Neural progenitor cell (in vitro differentiated cells): ENCODE results near the gene TRMT10B. TPM values are rescaled to one million over a fixed set of nuclear protein-coding genes. Genes with fewer than 3 reads are reported as not detected.

Source experiments
- DNase-seq: peaks from one replicate; pipeline ENCODE4 v3.0.0-alpha.2; 2016; ENCODE audit warnings: low spot score
- H2AFZ ChIP-seq: fragments of 200-600 bp; sonication (generic); replicated peaks from 2 replicates; pipeline ENCODE4 v1.6.1; 2016; ENCODE audit warnings: antibody characterized with exemption
- H3F3A ChIP-seq: fragments of 200-600 bp; sonication (generic); 2 replicates; pipeline ENCODE4 v1.6.1; 2016; ENCODE audit warnings: antibody characterized with exemption, low read depth
- H3K27ac ChIP-seq: fragments of 200-600 bp; sonication (generic); 2 replicates; pipeline ENCODE4 v1.5.1; 2016; ENCODE audit warnings: mild to moderate bottlenecking
- H3K27me3 ChIP-seq: fragments of 200-600 bp; sonication (generic); 2 replicates; pipeline ENCODE4 v1.6.1; 2016; ENCODE audit warnings: mild to moderate bottlenecking, moderate library complexity
- H3K36me3 ChIP-seq: fragments of 200-600 bp; sonication (generic); 2 replicates; pipeline ENCODE4 v1.5.1; 2016
- H3K4me1 ChIP-seq: fragments of 200-600 bp; sonication (generic); 2 replicates; pipeline ENCODE4 v1.6.1; 2016; ENCODE audit warnings: mixed run types
- H3K4me2 ChIP-seq: fragments of 200-600 bp; sonication (generic); 2 replicates; pipeline ENCODE4 v1.6.1; 2016
- H3K4me3 ChIP-seq: fragments of 200-600 bp; sonication (generic); 2 replicates; pipeline ENCODE4 v1.5.1; 2016
- H3K79me2 ChIP-seq: fragments of 200-600 bp; sonication (generic); 2 replicates; pipeline ENCODE4 v1.6.1; 2016; ENCODE audit warnings: low read depth
- H3K9ac ChIP-seq: fragments of 200-600 bp; sonication (generic); 2 replicates; pipeline ENCODE4 v1.6.1; 2016
- H3K9me3 ChIP-seq: fragments of 200-600 bp; sonication (generic); 2 replicates; pipeline ENCODE4 v1.5.1; 2016; ENCODE audit warnings: low read depth
- H4K20me1 ChIP-seq: fragments of 200-600 bp; sonication (generic); 2 replicates; pipeline ENCODE4 v1.6.1; 2016; ENCODE audit warnings: low read depth
- H3K27ac Mint-ChIP-seq: 3 replicates; pipeline ENCODE4 v1.8.0; 2021; ENCODE audit warnings: mixed read lengths
- H3K27me3 Mint-ChIP-seq: 2 replicates; pipeline ENCODE4 v1.8.0; 2022; ENCODE audit warnings: low read depth, mild to moderate bottlenecking, inconsistent platforms, moderate library complexity, mixed read lengths; ENCODE audit not compliant: insufficient read depth
- H3K36me3 Mint-ChIP-seq: 3 replicates; pipeline ENCODE4 v1.8.0; 2021; ENCODE audit warnings: mixed read lengths
- H3K4me1 Mint-ChIP-seq: 3 replicates; pipeline ENCODE4 v1.8.0; 2021; ENCODE audit warnings: mixed read lengths
- H3K4me3 Mint-ChIP-seq: 3 replicates; pipeline ENCODE4 v1.8.0; 2021; ENCODE audit warnings: mild to moderate bottlenecking, moderate library complexity, mixed read lengths
- H3K9me3 Mint-ChIP-seq: 3 replicates; pipeline ENCODE4 v1.8.0; 2020; ENCODE audit warnings: mixed read lengths
- CTCF ChIP-seq: fragments of 200-600 bp; sonication (generic); IDR thresholded peaks from 2 replicates; pipeline ENCODE4 v1.5.1; 2017; ENCODE audit warnings: antibody characterized with exemption, mild to moderate bottlenecking
- EZH2 ChIP-seq: fragments of 200-600 bp; sonication (generic); IDR thresholded peaks from 2 replicates; pipeline ENCODE4 v1.6.1; 2017; ENCODE audit warnings: antibody characterized with exemption, mild to moderate bottlenecking, moderate library complexity
- EZH2phosphoT487 ChIP-seq: fragments of 200-600 bp; sonication (generic); IDR thresholded peaks from 2 replicates; pipeline ENCODE4 v1.6.1; 2017; ENCODE audit warnings: antibody characterized with exemption
- total RNA-seq: library from RNA; depleted of rRNA; stranded (reverse); fragments of >200 nt; gene quantifications from 2 replicates; pipeline ENCODE4 v1.2.3, GENCODE V29; 2015; ENCODE audit warnings: low replicate concordance

TRMT10B gene
- total RNA-seq, 1 donor from 2014 or later: 5.4 TPM

GRCh38 chr9:37790096-37790495, 36.5 kb downstream of the TRMT10B start:
- no peak overlapping the region for H3K27ac ChIP-seq
- no peaks in the 10 kb centered on the region for H3K79me2 ChIP-seq
- H3K9me3 ChIP-seq: no peaks in the 10 kb centered on the region
- no peaks in the 10 kb centered on the region for H3K36me3 ChIP-seq
- H3K4me2 ChIP-seq: no peak overlapping the region
- H3K9ac ChIP-seq: no peak overlapping the region
- H3K27me3 ChIP-seq: peaks cover 22% of the 10 kb centered on the region
- H3K36me3 Mint-ChIP-seq: no peaks in the 10 kb centered on the region
- H3K4me1 Mint-ChIP-seq: peaks cover 4% of the 10 kb centered on the region
- H3K9me3 Mint-ChIP-seq: no peaks in the 10 kb centered on the region
- no peak overlapping the region for H3K27ac Mint-ChIP-seq
- DNase-seq: no peak
- peaks cover 6% of the 10 kb centered on the region for H3K4me1 ChIP-seq
- H2AFZ ChIP-seq: no peak overlapping the region
- H3K4me3 Mint-ChIP-seq: no peak overlapping the region
- no peaks in the 10 kb centered on the region for H3K27me3 Mint-ChIP-seq
- no peak overlapping the region for H3K4me3 ChIP-seq
- no peaks in the 10 kb centered on the region for H4K20me1 ChIP-seq
- peaks cover 8% of the 10 kb centered on the region for H3F3A ChIP-seq
- TF ChIP-seq EZH2 (no peak), CTCF (no peak), EZH2phosphoT487 (no peak)

- Mint-ChIP-seq H3K4me3 (no peak overlapping the region), H3K27me3 (no peaks in the 10 kb centered on the region), H3K9me3 (no peaks in the 10 kb centered on the region), H3K4me1 (no peaks in the 10 kb centered on the region), H3K27ac (no peak overlapping the region), H3K36me3 (no peaks in the 10 kb centered on the region)
- no peak overlapping the region for H3K4me2 ChIP-seq
- no peak overlapping the region for H3K4me3 ChIP-seq
- H3K27ac ChIP-seq: no peak overlapping the region
- TF ChIP-seq EZH2: no peak
- TF ChIP-seq CTCF: no peak
- TF ChIP-seq EZH2phosphoT487: no peak
- no peaks in the 10 kb centered on the region for H3K9me3 ChIP-seq
- H3K9ac ChIP-seq: no peak overlapping the region
- DNase-seq: no peak
- no peaks in the 10 kb centered on the region for H3K4me1 ChIP-seq
- H3K36me3 ChIP-seq: no peaks in the 10 kb centered on the region
- no peaks in the 10 kb centered on the region for H3K79me2 ChIP-seq
- H3K27me3 ChIP-seq: peaks cover 31% of the 10 kb centered on the region
- no peaks in the 10 kb centered on the region for H3F3A ChIP-seq
- no peak overlapping the region for H2AFZ ChIP-seq
- H4K20me1 ChIP-seq: no peaks in the 10 kb centered on the region
Observed at GRCh38 chr9:37792122-37792521, 38.5 kb downstream of the TRMT10B start.

GRCh38 chr9:37796232-37796631, 42.6 kb downstream of the TRMT10B start:
- no peak overlapping the region for H3K27ac Mint-ChIP-seq

More at GRCh38 chr9:37796232-37796631, 42.6 kb downstream of the TRMT10B start:
- Histone ChIP-seq H3K4me3 (no peak overlapping the region), H3K36me3 (no peaks in the 10 kb centered on the region), H3F3A (peaks cover 13% of the 10 kb centered on the region), H3K27me3 (peaks cover 24% of the 10 kb centered on the region), H3K9me3 (no peaks in the 10 kb centered on the region), H3K4me1 (peaks cover 6% of the 10 kb centered on the region), H3K4me2 (no peak overlapping the region), H2AFZ (no peak overlapping the region), H3K27ac (no peak overlapping the region), H3K79me2 (no peaks in the 10 kb centered on the region), H4K20me1 (no peaks in the 10 kb centered on the region), H3K9ac (no peak overlapping the region)
- H3K4me3 Mint-ChIP-seq: no peak overlapping the region
- no peak for TF ChIP-seq EZH2phosphoT487
- TF ChIP-seq CTCF: no peak
- no peak for TF ChIP-seq EZH2
- H3K9me3 Mint-ChIP-seq: no peaks in the 10 kb centered on the region
- H3K27me3 Mint-ChIP-seq: peaks cover 2% of the 10 kb centered on the region
- peaks cover 4% of the 10 kb centered on the region for H3K4me1 Mint-ChIP-seq
- no peak for DNase-seq
- no peaks in the 10 kb centered on the region for H3K36me3 Mint-ChIP-seq
